SHP77 treated with DMSO at 0.1 percent for 48 hours (cell line): ENCODE data around the gene HMMR.
A peak's percentile ranks its signal among the peaks of the same experiment; 100 is the strongest.
"Not testable (repeated sequence)": the region's sequence is repeated elsewhere in the genome, so short reads cannot be mapped to it uniquely, and the experiment has no call there.

ENCODE experiments used
- DNase-seq: peaks from one replicate; lab custom pipeline; 2025; lab: John Stamatoyannopoulos, UW

HMMR gene

GRCh38 chr5:163460562-163461171 is at the start of gene HMMR:
TSS of gene HMMR (plus strand) at chr5:163460632. CDS start at chr5:163460693, 61 bp downstream.
- no peak for DNase-seq

GRCh38 chr5:163415673-163416072 is 44.8 kb upstream of the HMMR start:
- not testable (repeated sequence) for DNase-seq

- no peak for DNase-seq
Observed at GRCh38 chr5:163424836-163425235, 35.6 kb upstream of the HMMR start.

- not testable (repeated sequence) for DNase-seq
Observed at GRCh38 chr5:163426128-163426527, 34.3 kb upstream of the HMMR start.

- DNase-seq: no peak
Observed at GRCh38 chr5:163432544-163432943, 27.9 kb upstream of the HMMR start.

- no peak for DNase-seq
Observed at GRCh38 chr5:163433271-163433670, 27.2 kb upstream of the HMMR start.

- DNase-seq: no peak
Observed at GRCh38 chr5:163434401-163434866, 26.0 kb upstream of the HMMR start.

- no peak for DNase-seq
Observed at GRCh38 chr5:163436515-163436914, 23.9 kb upstream of the HMMR start.

GRCh38 chr5:163437011-163437308 is 23.5 kb upstream of the HMMR start:
- no peak for DNase-seq

GRCh38 chr5:163437309-163438182 is 22.9 kb upstream of the HMMR start, which contains the start of gene CCNG1:
TSS of gene CCNG1 (plus strand) at chr5:163437595. CDS start at chr5:163439257, 1,662 bp downstream.
- DNase-seq: peak; percentile 95

- no peak for DNase-seq
Observed at GRCh38 chr5:163439092-163439425, 21.4 kb upstream of the HMMR start.

- no peak for DNase-seq
Observed at GRCh38 chr5:163440954-163441353, 19.5 kb upstream of the HMMR start.

GRCh38 chr5:163444526-163444925 is 15.9 kb upstream of the HMMR start:
- DNase-seq: no peak

GRCh38 chr5:163445345-163445744 is 15.1 kb upstream of the HMMR start:
- no peak for DNase-seq

- DNase-seq: no peak
Observed at GRCh38 chr5:163447191-163447590, 13.2 kb upstream of the HMMR start.

GRCh38 chr5:163447875-163448274 is 12.6 kb upstream of the HMMR start:
- no peak for DNase-seq

- no peak for DNase-seq
Observed at GRCh38 chr5:163448491-163448890, 11.9 kb upstream of the HMMR start.

- no peak for DNase-seq
Observed at GRCh38 chr5:163451489-163451888, 8.9 kb upstream of the HMMR start.

- no peak for DNase-seq
Observed at GRCh38 chr5:163453705-163454104, 6.7 kb upstream of the HMMR start.

- DNase-seq: not testable (repeated sequence)
Observed at GRCh38 chr5:163455406-163455805, 5.0 kb upstream of the HMMR start.

GRCh38 chr5:163456029-163456589 is 4.3 kb upstream of the HMMR start:
- no peak for DNase-seq

GRCh38 chr5:163456840-163457239 is 3.6 kb upstream of the HMMR start:
- DNase-seq: no peak

GRCh38 chr5:163458778-163459385 is 1.6 kb upstream of the HMMR start:
- no peak for DNase-seq
